ENCODE measurements around the gene NTSR1. TPM values are rescaled to one million over a fixed set of nuclear protein-coding genes. Genes with fewer than 3 reads are reported as not detected.
A peak's percentile ranks its signal among the peaks of the same experiment; 100 is the strongest.

NTSR1 gene
- total RNA-seq, 1 experiment from 2014 or later: 0.98 TPM

DNA sequence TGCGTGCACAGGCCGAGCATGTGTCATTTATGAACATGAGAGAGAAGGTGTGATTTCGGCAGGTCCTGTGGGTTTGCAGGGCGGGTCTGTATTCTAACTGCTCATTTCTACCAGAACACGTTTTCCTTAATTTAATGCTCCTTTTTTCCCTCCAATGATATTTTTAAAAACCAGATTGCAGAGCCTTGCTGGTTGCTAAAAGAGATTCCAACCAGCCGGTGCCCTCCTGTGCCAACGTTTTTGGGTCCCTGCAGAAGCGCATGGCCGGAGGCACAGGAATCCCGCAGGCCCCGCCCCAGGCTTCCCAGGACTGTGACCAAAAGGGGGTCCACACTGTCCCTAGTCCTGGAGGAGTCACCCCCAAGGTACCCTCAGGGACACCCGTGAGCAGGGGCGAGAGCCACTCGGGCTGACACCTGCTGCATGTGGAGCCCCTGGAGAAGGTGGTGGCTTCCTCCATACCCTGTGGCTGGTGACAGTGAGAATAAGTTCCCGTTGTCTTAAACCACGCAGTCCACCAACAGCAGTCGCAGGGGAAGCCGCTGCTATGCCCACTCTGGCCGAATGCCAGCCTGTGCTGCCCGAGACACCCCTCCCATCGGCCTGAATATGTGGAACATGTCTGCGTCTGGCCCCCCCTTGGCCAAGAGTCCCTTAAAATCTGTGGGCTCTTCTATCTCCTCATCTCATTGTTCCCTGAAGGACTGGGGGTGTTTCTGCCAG, 15.7 kb upstream of the NTSR1 start:
- no peak overlapping the region for H3K4me2 ChIP-seq
- H3K9me3 ChIP-seq (ENCODE audit: insufficient read depth, low read depth): no peaks in the 10 kb centered on the region
- ChIA-PET POLR2A (ENCODE audit: unreplicated experiment) (no interaction called here), CTCF (no interaction called here)
- no peak overlapping the region for H3K27ac ChIP-seq
- peaks cover 6% of the 10 kb centered on the region; the same call in 1 of the 2 replicates for H3F3A ChIP-seq (ENCODE audit: insufficient read depth, low read depth)
- H3K9me2 ChIP-seq (ENCODE audit: insufficient read depth): no peaks in the 10 kb centered on the region
- BruUV-seq (replicated peaks): no TSS peak
- H3K27me3 ChIP-seq (ENCODE audit: insufficient read depth, low read depth): peaks cover 23% of the 10 kb centered on the region; the same call in 1 of the 2 replicates
- 0 out of 2 replicates have a peak, but pooled peaks cover 7% of the 10 kb centered on the region for H3K4me1 ChIP-seq (replicated peaks; ENCODE audit: insufficient read depth)
- H2AFZ ChIP-seq: no peak overlapping the region
- no peak for DNase-seq
- no peaks in the 10 kb centered on the region for H3K36me3 ChIP-seq (ENCODE audit: low read depth)
- no peak overlapping the region for H3K4me3 ChIP-seq
- no peaks in the 10 kb centered on the region for H4K20me1 ChIP-seq (ENCODE audit: insufficient read depth)
- intact Hi-C loops (cut with micrococcal nuclease; ENCODE audit: unreplicated experiment): no loop called here
- H3K79me2 ChIP-seq (ENCODE audit: low read depth): no peaks in the 10 kb centered on the region
- no peak for TF ChIP-seq EZH2 (IDR thresholded peaks at IDR 0.05; ENCODE audit: low read depth)
- TF ChIP-seq, protein P1, sequence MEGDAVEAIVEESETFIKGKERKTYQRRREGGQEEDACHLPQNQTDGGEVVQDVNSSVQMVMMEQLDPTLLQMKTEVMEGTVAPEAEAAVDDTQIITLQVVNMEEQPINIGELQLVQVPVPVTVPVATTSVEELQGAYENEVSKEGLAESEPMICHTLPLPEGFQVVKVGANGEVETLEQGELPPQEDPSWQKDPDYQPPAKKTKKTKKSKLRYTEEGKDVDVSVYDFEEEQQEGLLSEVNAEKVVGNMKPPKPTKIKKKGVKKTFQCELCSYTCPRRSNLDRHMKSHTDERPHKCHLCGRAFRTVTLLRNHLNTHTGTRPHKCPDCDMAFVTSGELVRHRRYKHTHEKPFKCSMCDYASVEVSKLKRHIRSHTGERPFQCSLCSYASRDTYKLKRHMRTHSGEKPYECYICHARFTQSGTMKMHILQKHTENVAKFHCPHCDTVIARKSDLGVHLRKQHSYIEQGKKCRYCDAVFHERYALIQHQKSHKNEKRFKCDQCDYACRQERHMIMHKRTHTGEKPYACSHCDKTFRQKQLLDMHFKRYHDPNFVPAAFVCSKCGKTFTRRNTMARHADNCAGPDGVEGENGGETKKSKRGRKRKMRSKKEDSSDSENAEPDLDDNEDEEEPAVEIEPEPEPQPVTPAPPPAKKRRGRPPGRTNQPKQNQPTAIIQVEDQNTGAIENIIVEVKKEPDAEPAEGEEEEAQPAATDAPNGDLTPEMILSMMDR (conservative IDR thresholded peaks at IDR 0.05): no peak

DNA sequence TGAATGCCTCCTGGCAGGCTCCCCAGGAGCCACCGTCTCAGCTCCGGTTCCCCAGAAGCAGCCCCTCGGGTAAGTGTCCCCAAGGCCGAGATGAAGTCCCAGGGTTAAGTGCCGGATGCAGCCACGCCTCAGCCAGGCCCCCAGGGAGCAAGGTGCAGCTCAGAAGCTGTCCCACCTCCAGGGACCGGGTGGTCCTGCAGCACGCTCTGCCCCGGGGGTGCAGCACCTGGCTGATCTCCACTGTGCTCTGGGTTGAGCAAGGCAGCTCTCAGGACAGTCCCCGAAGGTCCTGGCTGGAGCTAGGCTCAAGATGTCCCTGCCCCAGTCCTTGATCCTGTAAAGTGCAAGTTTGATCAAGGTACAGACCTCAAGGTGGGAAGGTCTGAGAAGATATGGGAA, 15.1 kb upstream of the NTSR1 start:
- H3K27me3 ChIP-seq (ENCODE audit: insufficient read depth, low read depth): peaks cover 24% of the 10 kb centered on the region; the same call in 1 of the 2 replicates
- intact Hi-C loops (cut with micrococcal nuclease; ENCODE audit: unreplicated experiment): no loop called here

DNA sequence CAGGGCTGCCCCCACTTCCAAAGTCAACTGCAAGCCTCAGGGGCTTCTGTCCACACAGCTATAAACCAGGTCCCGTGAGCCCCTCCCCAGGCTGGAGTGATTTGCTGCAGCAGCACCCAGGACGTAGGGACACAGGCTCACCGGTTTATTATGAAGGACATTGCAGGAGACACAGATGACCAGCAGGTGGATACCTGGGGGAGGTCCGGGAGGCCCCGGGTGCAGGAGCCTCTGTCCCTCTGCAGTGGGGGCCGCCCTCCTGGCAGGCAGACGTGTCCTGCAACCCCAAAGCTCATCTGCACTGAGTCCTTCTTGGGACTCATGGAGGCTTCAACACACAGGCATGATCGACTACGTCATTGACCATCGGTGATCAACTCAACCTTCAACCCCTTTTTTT, 14.5 kb upstream of the NTSR1 start:
- BruUV-seq (replicated peaks): no TSS peak
- CTCF ChIA-PET: interaction anchor here (1.0 kb wide), 1 partner anchor 98 kb away, joined by 3 read pairs; no protein-coding TSS in a partner anchor
- POLR2A ChIA-PET (ENCODE audit: unreplicated experiment): no interaction called here

More for the DNA sequence above, 15.1 kb upstream of the NTSR1 start:
- CTCF ChIA-PET: no interaction called here
- H3K4me2 ChIP-seq: no peak overlapping the region
- H3K4me1 ChIP-seq (replicated peaks; ENCODE audit: insufficient read depth): 0 out of 2 replicates have a peak, but pooled peaks cover 6% of the 10 kb centered on the region
- TF ChIP-seq EZH2 (IDR thresholded peaks at IDR 0.05; ENCODE audit: low read depth): no peak
- TF ChIP-seq, protein P1 (conservative IDR thresholded peaks at IDR 0.05): no peak
- no peak overlapping the region for H3K4me3 ChIP-seq
- H2AFZ ChIP-seq: no peak overlapping the region
- no peaks in the 10 kb centered on the region for H3K36me3 ChIP-seq (ENCODE audit: low read depth)
- no peaks in the 10 kb centered on the region for H3K9me3 ChIP-seq (ENCODE audit: insufficient read depth, low read depth)
- H3K27ac ChIP-seq: no peak overlapping the region
- POLR2A ChIA-PET (ENCODE audit: unreplicated experiment): no interaction called here
- no peaks in the 10 kb centered on the region for H4K20me1 ChIP-seq (ENCODE audit: insufficient read depth)
- H3F3A ChIP-seq (ENCODE audit: insufficient read depth, low read depth): peaks cover 2% of the 10 kb centered on the region; the same call in 1 of the 2 replicates
- no peaks in the 10 kb centered on the region for H3K79me2 ChIP-seq (ENCODE audit: low read depth)
- DNase-seq: no peak
- no TSS peak for BruUV-seq (replicated peaks)
- no peaks in the 10 kb centered on the region for H3K9me2 ChIP-seq (ENCODE audit: insufficient read depth)

More for the DNA sequence above, 14.5 kb upstream of the NTSR1 start:
- no peak overlapping the region for H3K27ac ChIP-seq
- peaks cover 24% of the 10 kb centered on the region; the same call in 1 of the 2 replicates for H3K27me3 ChIP-seq (ENCODE audit: insufficient read depth, low read depth)
- H2AFZ ChIP-seq: no peak overlapping the region
- TF ChIP-seq, protein P1 (conservative IDR thresholded peaks at IDR 0.05): peak; percentile 49; the same call in 1 of the 2 replicates
- TF ChIP-seq EZH2 (IDR thresholded peaks at IDR 0.05; ENCODE audit: low read depth): no peak
- H3K4me3 ChIP-seq: no peak overlapping the region
- H3F3A ChIP-seq (ENCODE audit: insufficient read depth, low read depth): no peaks in the 10 kb centered on the region
- H4K20me1 ChIP-seq (ENCODE audit: insufficient read depth): no peaks in the 10 kb centered on the region
- H3K4me2 ChIP-seq: no peak overlapping the region
- no peaks in the 10 kb centered on the region for H3K4me1 ChIP-seq (replicated peaks; ENCODE audit: insufficient read depth)
- intact Hi-C loops (cut with micrococcal nuclease; ENCODE audit: unreplicated experiment): no loop called here
- H3K36me3 ChIP-seq (ENCODE audit: low read depth): no peaks in the 10 kb centered on the region
- H3K79me2 ChIP-seq (ENCODE audit: low read depth): no peaks in the 10 kb centered on the region
- no peaks in the 10 kb centered on the region for H3K9me3 ChIP-seq (ENCODE audit: insufficient read depth, low read depth)
- no peak for DNase-seq
- H3K9me2 ChIP-seq (ENCODE audit: insufficient read depth): no peaks in the 10 kb centered on the region

Measured in PC-9 (cell line).